Measurements from ENCODE around the gene RBMS2. TPM values are rescaled to one million over a fixed set of nuclear protein-coding genes. Genes with fewer than 3 reads are reported as not detected.

The RBMS2 gene
- total and polyA plus RNA-seq, 9 of the 15 experiments (the other 6 are each of a cell fraction or from before 2014, with no cell fraction given), result 0.08 to 10.5 (median 0.31) TPM

GRCh38 chr12:56635806-56636674 is 114.4 kb downstream of the RBMS2 start (continued):
- TF ChIP-seq FOXP4 (CRISPR knock-in tag; IDR thresholded peaks at IDR 0.05; ENCODE audit: borderline replicate concordance) (no peak), PTTG1 (tag; IDR thresholded peaks at IDR 0.05; ENCODE audit: low read depth) (no peak), ARID1B (IDR thresholded peaks at IDR 0.05) (peak; percentile 58; the same call in 1 of the 2 replicates), BCOR (IDR thresholded peaks at IDR 0.05) (no peak), HMGN3 (IDR thresholded peaks at IDR 0.05; ENCODE audit: borderline replicate concordance, extremely low read depth, insufficient read length, low read depth, low read length) (no peak), SAFB2 (IDR thresholded peaks at IDR 0.05; ENCODE audit: borderline replicate concordance, low read depth, low read length, severe bottlenecking) (no peak), CHAMP1 (IDR thresholded peaks at IDR 0.05) (no peak), EWSR1 (IDR thresholded peaks at IDR 0.05; ENCODE audit: borderline replicate concordance, low read depth, partially characterized antibody) (no peak), NFE2 (IDR thresholded peaks at IDR 0.05; ENCODE audit: low read depth) (peak; percentile 81), MTF1 (CRISPR knock-in tag; IDR thresholded peaks at IDR 0.05; ENCODE audit: borderline replicate concordance) (no peak), THRAP3 (IDR thresholded peaks at IDR 0.05; ENCODE audit: borderline replicate concordance) (no peak), EP400 (IDR thresholded peaks at IDR 0.05) (peak; percentile 51; the same call in 1 of the 2 replicates), ETV5 (CRISPR knock-in tag; IDR thresholded peaks at IDR 0.05; ENCODE audit: low read depth) (no peak; the same call in 1 of the 2 replicates), EHMT2 (IDR thresholded peaks at IDR 0.05) (no peak; the same call in 1 of the 2 replicates), ZNF79 (CRISPR knock-in tag; IDR thresholded peaks at IDR 0.05; ENCODE audit: low read depth) (no peak), CREB3L1 (IDR thresholded peaks at IDR 0.05; ENCODE audit: borderline replicate concordance, low read depth) (no peak), KDM5B (IDR thresholded peaks at IDR 0.05; ENCODE audit: insufficient replicate concordance, low read depth, low read length) (no peak), ZKSCAN3 (CRISPR knock-in tag; IDR thresholded peaks at IDR 0.05) (no peak), GTF2B (IDR thresholded peaks at IDR 0.05; ENCODE audit: extremely low read depth, insufficient read length) (no peak), HDAC8 (tag; IDR thresholded peaks at IDR 0.05) (no peak), PCBP1 (IDR thresholded peaks at IDR 0.05; ENCODE audit: low read depth, low read length, poor library complexity, severe bottlenecking) (no peak)

All from K562 (cell line).